D721Med (cell line): Measurements from ENCODE around the gene TCF23.

Source experiments
- DNase-seq: peaks from one replicate; pipeline ENCODE4 v3.0.0; 2011; ENCODE audit warnings: low spot score; ENCODE audit not compliant: insufficient read length
- FAIRE-seq: peaks from 2 replicates; lab custom pipeline; 2011; peaks lifted over from hg19 to GRCh38; lab: Jason Lieb, UNC
- CTCF ChIP-seq: IDR thresholded peaks from 2 replicates; pipeline ENCODE4 v1.5.1; 2012; ENCODE audit warnings: mild to moderate bottlenecking, control low read depth; ENCODE audit not compliant: insufficient read depth; ENCODE audit errors: missing control alignments

TCF23 gene

GRCh38 chr2:27133195-27133875 is 15.5 kb upstream of the TCF23 start:
- no peak for DNase-seq
- no peak for FAIRE-seq

GRCh38 chr2:27133905-27134780 is 14.7 kb upstream of the TCF23 start, which contains the start of gene PREB:
Gene PREB, minus strand, starts transcription at chr2:27134636. Its CDS starts 215 bp downstream, at chr2:27134421.
- peak; percentile 30 for TF ChIP-seq CTCF
- DNase-seq, result peak; percentile 94
- no peak for FAIRE-seq

More at GRCh38 chr2:27133195-27133875, 15.5 kb upstream of the TCF23 start:
- TF ChIP-seq CTCF, result no peak

GRCh38 chr2:27134781-27135477 is 13.9 kb upstream of the TCF23 start:
- no peak for FAIRE-seq
- TF ChIP-seq CTCF, result no peak
- no peak for DNase-seq

GRCh38 chr2:27135478-27135955 is 13.3 kb upstream of the TCF23 start:
- FAIRE-seq (no peak), DNase-seq (no peak)
- no peak for TF ChIP-seq CTCF

DNA sequence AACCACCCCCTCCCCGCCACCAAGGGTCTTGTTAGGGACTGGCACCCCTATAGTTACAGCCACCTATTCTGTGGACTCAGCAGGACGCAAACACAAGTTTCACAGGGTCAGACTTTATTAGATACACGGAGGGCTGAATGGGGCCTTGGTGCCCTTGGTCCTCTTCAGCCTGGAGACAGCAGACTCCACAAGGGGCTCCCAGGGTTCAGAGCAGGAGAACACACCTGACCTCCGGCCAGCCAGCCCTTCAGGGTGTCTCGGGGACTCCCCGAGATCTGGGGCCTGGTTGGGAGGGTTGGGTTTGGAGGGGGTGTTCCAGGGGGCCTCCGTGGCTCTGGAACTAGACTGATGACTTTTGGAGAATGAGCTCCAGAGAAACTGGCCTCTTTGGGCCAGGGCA is 12.1 kb upstream of the TCF23 start:
- no peak for DNase-seq
- no peak for FAIRE-seq
- no peak for TF ChIP-seq CTCF

- DNase-seq, result no peak
- TF ChIP-seq CTCF, result no peak
- no peak for FAIRE-seq
These were observed 11.4 kb upstream of the TCF23 start for GRCh38 chr2:27137322-27137935.
